ENCODE measurements around the gene OSGEP. TPM values are rescaled to one million over a fixed set of nuclear protein-coding genes. Genes with fewer than 3 reads are reported as not detected.

OSGEP gene
- total RNA-seq, 1 experiment from 2014 or later, result 21.8 TPM

- Histone ChIP-seq H3K27me3 (ENCODE audit: insufficient read depth, low read length) (no peaks in the 10 kb centered on the region), H3K4me1 (ENCODE audit: control insufficient read depth in 1 of 2, insufficient read depth in 2 of 2, low read length in 2 of 2) (peaks cover 24 to 30% of the 10 kb centered on the region in 2 experiments), H3K4me2 (ENCODE audit: low read length) (no peak overlapping the region), H3K4me3 (replicated peaks in 1 of 2; ENCODE audit: low read depth in 1 of 2, low read length in 2 of 2) (no peak overlapping the region), H3K36me3 (ENCODE audit: control insufficient read depth in 1 of 2, insufficient read depth in 2 of 2, low read length in 2 of 2) (peaks cover 17 to 29% of the 10 kb centered on the region in 2 experiments; a peak in 3 of 4 replicates), H3K79me2 (ENCODE audit: insufficient read depth, low read length) (no peaks in the 10 kb centered on the region), H3K9ac (ENCODE audit: low read length) (no peak overlapping the region), H3K9me2 (ENCODE audit: insufficient read depth) (no peaks in the 10 kb centered on the region), H4K20me1 (ENCODE audit: insufficient read depth) (no peaks in the 10 kb centered on the region), H2AFZ (ENCODE audit: low read depth, low read length, poor library complexity, severe bottlenecking) (no peak overlapping the region), H3K27ac (ENCODE audit: low read depth, low read length) (no peak overlapping the region), H3K9me3 (ENCODE audit: control insufficient read depth in 1 of 2, insufficient read depth in 1 of 2, low read depth in 1 of 2, low read length in 2 of 2) (no peaks in the 10 kb centered on the region)
- no peak for TF ChIP-seq FOSL1 (IDR thresholded peaks at IDR 0.05; ENCODE audit: low read depth)
- no peak for TF ChIP-seq CEBPB (IDR thresholded peaks at IDR 0.05; ENCODE audit: low read depth)
- no peak for TF ChIP-seq ZNF274 (IDR thresholded peaks at IDR 0.05; ENCODE audit: low read depth, low read length)
- TF ChIP-seq JUND (IDR thresholded peaks at IDR 0.05), result no peak
- TF ChIP-seq ZBTB33 (IDR thresholded peaks at IDR 0.05; ENCODE audit: extremely low read depth, insufficient replicate concordance, low read length), result no peak
- TF ChIP-seq SRF (IDR thresholded peaks at IDR 0.05; ENCODE audit: low read depth), result no peak
- TF ChIP-seq ATF3 (IDR thresholded peaks at IDR 0.05), result no peak
- no peak for TF ChIP-seq ELF1 (IDR thresholded peaks at IDR 0.05; ENCODE audit: borderline replicate concordance, low read depth)
- no peak for TF ChIP-seq CBX3 (IDR thresholded peaks at IDR 0.05; ENCODE audit: low read depth)
- no peak for TF ChIP-seq MAX (IDR thresholded peaks at IDR 0.05)
- no peak for TF ChIP-seq SP1 (IDR thresholded peaks at IDR 0.05; ENCODE audit: low read depth)
- ChIA-PET POLR2A (no interaction called here), CTCF (no interaction called here), RAD21 (ENCODE audit: low non-redundant PET in 1 of 2, low total read pairs in 2 of 2, uncharacterized antibody in 2 of 2, unreplicated experiment in 2 of 2) (no interaction called here)
- BruUV-seq (replicated peaks), result no TSS peak
- intact Hi-C loops (cut with micrococcal nuclease), result no loop called here
- ATAC-seq (no peak), DNase-seq (ENCODE audit: low read depth, low spot score) (no peak)
Observed at GRCh38 chr14:20397511-20397910, 57.1 kb downstream of the OSGEP start.

Other genes starting within 250 kb of the OSGEP start
- not detected for gene OR11H6, start 231.1 kb downstream of the OSGEP start, total RNA-seq (2021; ENCODE audit: unreplicated experiment)
- not detected for gene OR11H7, start 225.8 kb downstream of the OSGEP start, total RNA-seq (2021; ENCODE audit: unreplicated experiment)
- gene OR11H4, start 215.5 kb downstream of the OSGEP start, total RNA-seq (2021; ENCODE audit: unreplicated experiment), result not detected
- 23.3 TPM for gene TTC5, start 148.9 kb downstream of the OSGEP start, total RNA-seq (2021; ENCODE audit: unreplicated experiment)
- gene CCNB1IP1, start 121.5 kb downstream of the OSGEP start, total RNA-seq (2021; ENCODE audit: unreplicated experiment), result 77.0 TPM
- 51.8 TPM for gene PARP2, start 111.2 kb downstream of the OSGEP start, total RNA-seq (2021; ENCODE audit: unreplicated experiment)
- gene TEP1, start 41.3 kb downstream of the OSGEP start, total RNA-seq (2021; ENCODE audit: unreplicated experiment), result 22.4 TPM
- gene KLHL33, start 18.6 kb downstream of the OSGEP start, total RNA-seq (2021; ENCODE audit: unreplicated experiment), result 0.05 TPM
- gene APEX1, start 414 bp upstream of the OSGEP start, total RNA-seq (2021; ENCODE audit: unreplicated experiment), result 235 TPM
- 35.4 TPM for gene PIP4P1, start 6.6 kb upstream of the OSGEP start, total RNA-seq (2021; ENCODE audit: unreplicated experiment)
- 63.0 TPM for gene PNP, start 14.6 kb upstream of the OSGEP start, total RNA-seq (2021; ENCODE audit: unreplicated experiment)
- gene RNASE10, start 50.7 kb upstream of the OSGEP start, total RNA-seq (2021; ENCODE audit: unreplicated experiment), result 0.39 TPM
- not detected for gene RNASE9, start 106.2 kb upstream of the OSGEP start, total RNA-seq (2021; ENCODE audit: unreplicated experiment)
- gene RNASE11, start 133.2 kb upstream of the OSGEP start, total RNA-seq (2021; ENCODE audit: unreplicated experiment), result not detected
- gene RNASE12, start 136.6 kb upstream of the OSGEP start, total RNA-seq (2021; ENCODE audit: unreplicated experiment), result not detected
- not detected for gene OR6S1, start 186.9 kb upstream of the OSGEP start, total RNA-seq (2021; ENCODE audit: unreplicated experiment)
- gene RNASE4, start 229.7 kb upstream of the OSGEP start, total RNA-seq (2021; ENCODE audit: unreplicated experiment), result 3.9 TPM
- 5.8 TPM for gene ANG, start 234.0 kb upstream of the OSGEP start, total RNA-seq (2021; ENCODE audit: unreplicated experiment)

Measured in HCT116 (cell line).